ENCODE measurements around the gene SMAD7. TPM values are rescaled to one million over a fixed set of nuclear protein-coding genes. Genes with fewer than 3 reads are reported as not detected.

The SMAD7 gene
- total RNA-seq, 4 donors from 2014 or later, result 22.5 to 54.9 (median 40.0) TPM

- H3K27ac ChIP-seq (replicated peaks in 1 of 4), result no peak overlapping the region
- intact Hi-C loops (cut with DNase I), result no loop called here
- no peaks in the 10 kb centered on the region for H3K27me3 ChIP-seq
- no peaks in the 10 kb centered on the region for H3K36me3 ChIP-seq
- no peak for TF ChIP-seq POLR2A (IDR thresholded peaks at IDR 0.05; ENCODE audit: low read depth)
- no peak for TF ChIP-seq EP300 (IDR thresholded peaks at IDR 0.05)
- TF ChIP-seq CTCF (IDR thresholded peaks at IDR 0.05), result no peak
- no peak for TF ChIP-seq POLR2AphosphoS5 (IDR thresholded peaks at IDR 0.05)
- no peak for DNase-seq (ENCODE audit: extremely low spot score)
- H3K4me1 ChIP-seq, result peaks cover 0 to 5% (median 0%) of the 10 kb centered on the region in 4 donors
- H3K9me3 ChIP-seq, result no peaks in the 10 kb centered on the region
- H3K4me3 ChIP-seq, result no peak overlapping the region
- WGBS, result 87% methylated on average over 3 of the region's 15 CpGs
Measured at GRCh38 chr18:48879008-48879431, 71.7 kb downstream of the SMAD7 start.

- no peak overlapping the region for H3K4me3 ChIP-seq
Measured at GRCh38 chr18:48878471-48878870, 72.3 kb downstream of the SMAD7 start.

GRCh38 chr18:48877941-48878340 lies 72.8 kb downstream of the SMAD7 start:
- Histone ChIP-seq H3K9me3 (no peaks in the 10 kb centered on the region), H3K36me3 (no peaks in the 10 kb centered on the region), H3K27me3 (no peaks in the 10 kb centered on the region), H3K4me1 (peaks cover 0 to 9% (median 8%) of the 10 kb centered on the region in 4 donors), H3K27ac (replicated peaks in 1 of 4) (no peak overlapping the region), H3K4me3 (no peak overlapping the region)
- DNase-seq (ENCODE audit: extremely low spot score), result no peak
- WGBS, result 91% methylated on average over 3 of the region's 3 CpGs
- TF ChIP-seq CTCF (IDR thresholded peaks at IDR 0.05) (no peak), POLR2AphosphoS5 (IDR thresholded peaks at IDR 0.05) (no peak), EP300 (IDR thresholded peaks at IDR 0.05) (no peak), POLR2A (IDR thresholded peaks at IDR 0.05; ENCODE audit: low read depth) (no peak)
- intact Hi-C loops (cut with DNase I), result no loop called here

More at GRCh38 chr18:48878471-48878870, 72.3 kb downstream of the SMAD7 start:
- intact Hi-C loops (cut with DNase I), result no loop called here
- Histone ChIP-seq H3K27ac (replicated peaks in 1 of 4) (no peak overlapping the region), H3K27me3 (no peaks in the 10 kb centered on the region), H3K36me3 (no peaks in the 10 kb centered on the region), H3K9me3 (no peaks in the 10 kb centered on the region), H3K4me1 (peaks cover 0 to 5% (median 2%) of the 10 kb centered on the region in 4 donors)
- TF ChIP-seq POLR2A (IDR thresholded peaks at IDR 0.05; ENCODE audit: low read depth) (no peak), POLR2AphosphoS5 (IDR thresholded peaks at IDR 0.05) (no peak), EP300 (IDR thresholded peaks at IDR 0.05) (no peak), CTCF (IDR thresholded peaks at IDR 0.05) (no peak)
- no peak for DNase-seq (ENCODE audit: extremely low spot score)
- 78% methylated on average over 12 of the region's 12 CpGs for WGBS

GRCh38 chr18:48876590-48876989 lies 74.2 kb downstream of the SMAD7 start:
- no peak for DNase-seq (ENCODE audit: extremely low spot score)
- no peak overlapping the region for H3K27ac ChIP-seq (replicated peaks in 1 of 4)
- H3K9me3 ChIP-seq, result no peaks in the 10 kb centered on the region
- intact Hi-C loops (cut with DNase I), result no loop called here
- H3K4me1 ChIP-seq, result peaks cover 0 to 11% (median 9%) of the 10 kb centered on the region in 4 donors
- 93% methylated on average over 6 of the region's 6 CpGs for WGBS
- H3K27me3 ChIP-seq, result no peaks in the 10 kb centered on the region
- H3K4me3 ChIP-seq, result no peak overlapping the region
- no peaks in the 10 kb centered on the region for H3K36me3 ChIP-seq
- TF ChIP-seq EP300 (IDR thresholded peaks at IDR 0.05), result no peak
- no peak for TF ChIP-seq CTCF (IDR thresholded peaks at IDR 0.05)
- no peak for TF ChIP-seq POLR2A (IDR thresholded peaks at IDR 0.05; ENCODE audit: low read depth)
- no peak for TF ChIP-seq POLR2AphosphoS5 (IDR thresholded peaks at IDR 0.05)

- DNase-seq (ENCODE audit: extremely low spot score), result no peak
- Histone ChIP-seq H3K9me3 (no peaks in the 10 kb centered on the region), H3K27ac (replicated peaks in 1 of 4) (no peak overlapping the region), H3K4me3 (no peak overlapping the region), H3K27me3 (no peaks in the 10 kb centered on the region), H3K4me1 (peaks cover 0 to 11% (median 9%) of the 10 kb centered on the region in 4 donors), H3K36me3 (no peaks in the 10 kb centered on the region)
- TF ChIP-seq EP300 (IDR thresholded peaks at IDR 0.05) (no peak), CTCF (IDR thresholded peaks at IDR 0.05) (no peak), POLR2A (IDR thresholded peaks at IDR 0.05; ENCODE audit: low read depth) (no peak), POLR2AphosphoS5 (IDR thresholded peaks at IDR 0.05) (no peak)
- WGBS, result 89% methylated on average over 12 of the region's 15 CpGs
- intact Hi-C loops (cut with DNase I), result no loop called here
Measured at GRCh38 chr18:48875942-48876511, 74.7 kb downstream of the SMAD7 start.

Data from esophagus muscularis mucosa (tissue), 4 donors.